HG03025 (cell line): ENCODE results near the gene RTKN.
A peak's percentile ranks its signal among the peaks of the same experiment; 100 is the strongest.
"Not testable (repeated sequence)": the region's sequence is repeated elsewhere in the genome, so short reads cannot be mapped to it uniquely, and the experiment has no call there.

ENCODE experiments used
- ATAC-seq: cut with Tn5 transposase; IDR thresholded peaks from one replicate; pipeline ENCODE4 v1.9.1; 2021; ENCODE audit warnings: mild to moderate bottlenecking, moderate library complexity; ENCODE audit not compliant: unreplicated experiment, low FRiP score

The RTKN gene

DNA sequence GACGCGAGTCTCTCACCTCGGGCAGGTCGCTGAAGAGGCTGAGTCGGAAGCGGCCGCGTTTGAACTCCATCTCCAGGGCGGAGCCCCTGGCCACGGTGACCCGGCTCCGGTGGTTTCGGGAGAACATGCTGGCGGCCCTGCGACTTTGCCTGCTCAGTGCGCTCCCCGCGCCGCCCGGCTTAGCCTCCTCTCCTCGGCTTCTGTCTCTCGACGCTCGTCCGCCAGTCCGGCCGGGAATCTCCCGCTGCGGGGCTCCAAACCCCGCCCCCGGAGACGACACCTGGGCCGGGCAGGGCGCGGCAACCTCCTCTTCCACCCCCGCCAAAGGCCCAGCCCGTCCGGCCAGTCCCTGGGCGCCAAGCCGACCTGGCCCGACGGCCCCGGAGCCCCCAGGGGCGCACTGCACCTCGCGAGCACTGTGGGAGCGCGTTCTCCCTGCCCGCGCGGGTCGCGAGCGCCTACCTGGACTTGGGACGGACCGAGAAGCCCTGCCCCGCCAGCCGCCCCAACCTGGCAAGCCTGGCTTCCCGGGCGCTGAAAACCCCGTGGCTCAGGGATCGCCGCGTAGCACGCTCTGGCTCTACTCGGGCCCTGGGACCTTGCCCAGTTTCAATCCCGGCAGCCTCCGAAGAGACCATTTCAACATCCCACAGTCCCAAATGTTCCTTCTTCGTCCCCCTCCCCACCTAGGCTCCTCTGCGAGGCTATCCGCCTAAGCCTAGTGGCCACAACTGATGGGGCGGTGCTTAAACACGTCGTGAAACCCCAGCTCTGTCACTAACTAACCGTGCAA lies at the start of gene RTKN:
RTKN (minus strand) TSS at position 248 of the 793 bp plus-strand sequence; CDS start at position 127, 121 bp downstream.
- ATAC-seq = no peak

GRCh38 chr2:74489906-74490305 lies 48.2 kb upstream of the RTKN start:
- no peak for ATAC-seq

- ATAC-seq = no peak
These were observed 47.1 kb upstream of the RTKN start for GRCh38 chr2:74488643-74489481.

- ATAC-seq = no peak
These were observed 44.4 kb upstream of the RTKN start for GRCh38 chr2:74486141-74486540.

GRCh38 chr2:74483675-74484164 lies 42.0 kb upstream of the RTKN start:
- not testable (repeated sequence) for ATAC-seq

DNA sequence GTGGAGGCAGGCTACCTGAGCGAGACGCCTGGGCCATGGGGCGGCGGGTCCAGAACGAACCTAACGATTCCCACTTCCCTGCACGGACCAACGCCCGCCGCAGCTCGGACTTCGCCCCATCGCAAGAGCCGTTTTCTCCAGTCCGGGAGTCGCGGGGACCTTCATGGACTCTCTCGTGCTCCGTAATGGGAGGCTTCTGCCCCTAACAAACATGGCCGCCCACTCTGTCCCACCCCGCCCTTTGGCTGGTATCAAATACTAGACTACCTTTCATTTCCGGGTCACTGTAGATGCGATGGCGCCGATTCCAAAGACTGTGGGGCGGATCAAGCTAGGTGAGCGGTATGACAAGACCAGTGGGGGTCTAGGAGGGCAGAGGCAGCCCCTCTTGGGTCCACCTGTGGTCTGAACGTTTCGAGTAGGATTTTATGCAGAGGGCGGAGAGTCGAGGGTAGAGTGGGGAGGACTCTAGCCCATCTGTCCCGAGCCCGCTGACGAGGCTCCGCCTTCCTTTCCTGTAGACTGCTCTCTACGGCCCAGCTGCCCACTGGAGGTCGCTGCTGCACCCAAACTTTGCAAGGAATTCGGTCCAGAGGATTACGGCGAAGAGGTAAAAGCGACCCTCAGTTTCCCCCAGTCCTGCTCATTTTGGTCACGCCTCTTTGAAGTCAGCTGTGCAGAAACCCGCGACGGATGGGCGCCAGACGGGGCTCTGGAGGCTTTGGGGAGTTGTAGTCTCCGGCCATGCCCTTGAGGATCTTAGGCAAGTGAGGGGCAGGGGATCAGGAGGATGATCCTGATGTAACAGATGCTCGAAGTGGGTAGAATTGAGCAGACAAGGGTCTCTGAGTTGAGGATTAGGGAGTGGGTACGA lies 41.3 kb upstream of the RTKN start, which contains the start of the genes CCDC142 and TTC31:
CCDC142 (minus strand) TSS at position 198 of the 874 bp plus-strand sequence; CDS start at position 37, 161 bp downstream.
TTC31 (plus strand) TSS at position 281 of the 874 bp plus-strand sequence; CDS start at position 296, 15 bp downstream.
- ATAC-seq = peak; percentile 82

GRCh38 chr2:74481961-74482800 lies 40.4 kb upstream of the RTKN start:
- ATAC-seq = peak; percentile 43

- ATAC-seq = no peak
These were observed 39.7 kb upstream of the RTKN start for GRCh38 chr2:74481431-74481830.

DNA sequence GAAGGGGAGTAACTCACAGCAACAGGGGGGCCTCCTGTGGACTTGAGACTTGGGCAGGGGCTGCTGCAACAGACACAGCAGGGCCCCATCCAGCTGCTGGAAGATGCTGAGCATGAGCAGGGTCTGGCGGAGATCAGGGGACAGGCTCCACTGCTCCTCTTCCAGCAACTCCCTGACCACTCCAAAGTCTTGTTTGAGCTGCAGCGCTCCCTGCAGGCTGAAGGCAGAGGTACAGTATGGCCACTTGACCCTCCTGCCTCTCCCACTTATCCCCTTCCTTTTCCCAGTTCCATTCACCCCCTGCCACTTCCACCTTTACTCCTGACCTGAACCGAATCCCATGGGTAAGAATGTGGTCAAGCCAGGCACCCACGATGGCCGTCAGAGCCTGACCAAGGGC lies 33.2 kb upstream of the RTKN start:
- no peak for ATAC-seq

GRCh38 chr2:74474481-74474880 lies 32.7 kb upstream of the RTKN start:
- no peak for ATAC-seq

GRCh38 chr2:74472945-74473258 lies 31.2 kb upstream of the RTKN start:
- no peak for ATAC-seq

- ATAC-seq = peak; percentile 76
These were observed 30.6 kb upstream of the RTKN start, which contains the start of gene MRPL53 for GRCh38 chr2:74472086-74472944. Gene MRPL53, minus strand, starts transcription at chr2:74472680. Its CDS starts 20 bp downstream, at chr2:74472660.

- ATAC-seq = no peak
These were observed 29.8 kb upstream of the RTKN start for GRCh38 chr2:74471332-74472065.

DNA sequence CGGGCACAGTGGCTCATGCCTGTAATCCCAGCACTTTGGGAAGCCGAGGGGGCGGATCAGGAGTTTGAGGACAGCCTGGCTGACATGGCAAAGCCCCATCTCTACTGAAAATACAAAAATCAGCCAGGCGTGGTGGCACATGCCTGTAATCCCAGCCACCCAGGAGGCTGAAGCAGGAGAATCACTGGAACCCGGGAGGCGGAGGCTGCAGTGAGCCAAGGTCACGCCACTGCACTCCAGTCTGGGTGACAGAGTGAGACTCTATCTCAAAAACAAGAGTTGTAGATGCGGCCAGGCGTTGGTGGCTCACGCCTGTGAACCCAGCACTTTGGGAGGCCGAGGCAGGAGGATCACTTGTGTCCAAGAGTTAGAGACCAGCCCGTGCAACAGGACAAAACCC lies 29.0 kb upstream of the RTKN start:
- not testable (repeated sequence) for ATAC-seq

DNA sequence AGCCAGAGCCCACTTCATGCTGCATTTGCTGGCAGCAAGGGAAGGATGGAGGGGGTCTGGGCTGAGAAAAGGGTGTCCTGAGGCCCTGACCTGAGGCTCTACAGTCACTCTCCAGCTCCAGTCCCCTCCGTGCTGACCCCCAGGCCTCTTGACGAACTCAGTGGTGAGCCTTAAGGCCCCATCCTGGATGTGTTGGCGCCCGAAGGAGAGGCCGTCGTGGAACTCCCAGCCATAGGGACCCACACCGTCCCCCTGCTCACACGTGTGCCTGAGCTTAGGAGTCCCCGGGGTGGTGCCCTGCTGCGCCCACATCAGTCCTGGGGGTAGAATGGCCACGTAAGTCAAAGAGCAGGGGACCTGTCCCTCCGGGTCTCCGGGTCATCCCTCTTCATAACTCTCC lies 22.7 kb upstream of the RTKN start:
- ATAC-seq = no peak

- ATAC-seq = no peak
These were observed 21.0 kb upstream of the RTKN start for GRCh38 chr2:74462786-74463105.

- ATAC-seq = no peak
These were observed 20.5 kb upstream of the RTKN start for GRCh38 chr2:74462054-74462785.
